HG03097 (cell line): ENCODE measurements around the gene JPH3.
"Not testable (repeated sequence)": the region's sequence is repeated elsewhere in the genome, so short reads cannot be mapped to it uniquely, and the experiment has no call there.

Experiments
- ATAC-seq: cut with Tn5 transposase; IDR thresholded peaks from one replicate; pipeline ENCODE4 v1.9.1; 2021; ENCODE audit not compliant: unreplicated experiment, low FRiP score

Gene JPH3

GRCh38 chr16:87572959-87573358, 29.3 kb upstream of the JPH3 start:
- ATAC-seq = no peak

- no peak for ATAC-seq
Measured at GRCh38 chr16:87575027-87575804, 27.1 kb upstream of the JPH3 start.

DNA sequence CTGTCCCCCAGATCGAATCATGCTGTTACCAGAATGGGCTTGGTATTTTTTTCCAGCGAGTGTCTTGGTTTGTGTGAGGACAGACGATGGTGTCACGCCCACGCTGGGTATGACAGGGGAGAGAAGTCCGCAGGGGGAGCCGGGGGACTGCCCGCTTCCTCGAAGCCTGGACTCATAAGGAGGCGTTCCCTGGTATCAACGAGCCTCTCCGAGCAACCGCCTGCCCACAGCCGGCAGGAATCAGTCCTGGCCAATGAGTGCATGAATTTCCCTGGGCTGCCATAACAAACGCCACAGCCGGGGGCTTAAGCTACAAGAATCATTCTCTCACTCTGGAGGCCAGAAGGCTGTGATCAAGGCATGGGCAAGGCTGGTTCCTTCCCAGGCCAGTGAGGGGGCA, 26.1 kb upstream of the JPH3 start:
- ATAC-seq = no peak

DNA sequence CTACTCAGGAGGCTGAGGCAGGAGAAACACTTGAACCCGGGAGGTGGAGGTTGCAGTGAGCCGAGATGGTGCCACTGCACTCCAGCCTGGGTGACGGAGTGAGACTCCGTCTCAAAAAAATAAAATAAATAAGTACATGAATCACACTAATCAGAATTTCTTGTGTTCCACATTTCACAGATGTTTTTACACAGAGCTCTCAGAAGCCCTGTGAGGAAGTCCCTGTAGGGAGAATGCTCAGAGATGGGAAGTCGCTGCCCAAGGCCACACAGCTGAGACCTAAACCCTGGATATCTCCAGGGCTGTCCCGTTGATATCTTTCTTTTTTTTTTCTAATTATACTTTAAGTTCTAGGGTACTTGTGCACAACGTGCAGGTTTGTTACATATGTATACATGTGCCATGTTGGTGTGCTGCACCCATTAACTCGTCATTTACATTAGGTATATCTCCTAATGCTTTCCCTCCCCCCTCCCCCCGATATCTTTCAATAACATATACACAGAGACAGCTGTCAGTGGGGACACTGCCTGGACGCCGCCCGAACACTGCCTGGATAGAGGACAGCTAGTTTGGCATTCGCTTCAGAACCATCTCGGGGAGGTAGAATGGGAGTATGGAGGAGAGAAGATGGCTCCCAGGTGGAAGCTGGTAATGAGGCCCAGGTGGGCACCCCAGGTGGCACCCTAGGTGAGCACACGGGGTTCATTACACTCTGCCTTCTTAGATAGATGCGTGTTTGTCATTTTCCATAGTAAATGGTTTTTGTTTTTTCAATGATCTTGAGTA, 24.0 kb upstream of the JPH3 start:
- not testable (repeated sequence) for ATAC-seq

- no peak for ATAC-seq
Measured at GRCh38 chr16:87579691-87580090, 22.6 kb upstream of the JPH3 start.

- no peak for ATAC-seq
Measured at GRCh38 chr16:87580855-87581261, 21.4 kb upstream of the JPH3 start.

- ATAC-seq = no peak
Measured at GRCh38 chr16:87581857-87582215, 20.5 kb upstream of the JPH3 start.

GRCh38 chr16:87582216-87582965, 19.9 kb upstream of the JPH3 start:
- no peak for ATAC-seq

- ATAC-seq = no peak
Measured at GRCh38 chr16:87582966-87583325, 19.4 kb upstream of the JPH3 start.

DNA sequence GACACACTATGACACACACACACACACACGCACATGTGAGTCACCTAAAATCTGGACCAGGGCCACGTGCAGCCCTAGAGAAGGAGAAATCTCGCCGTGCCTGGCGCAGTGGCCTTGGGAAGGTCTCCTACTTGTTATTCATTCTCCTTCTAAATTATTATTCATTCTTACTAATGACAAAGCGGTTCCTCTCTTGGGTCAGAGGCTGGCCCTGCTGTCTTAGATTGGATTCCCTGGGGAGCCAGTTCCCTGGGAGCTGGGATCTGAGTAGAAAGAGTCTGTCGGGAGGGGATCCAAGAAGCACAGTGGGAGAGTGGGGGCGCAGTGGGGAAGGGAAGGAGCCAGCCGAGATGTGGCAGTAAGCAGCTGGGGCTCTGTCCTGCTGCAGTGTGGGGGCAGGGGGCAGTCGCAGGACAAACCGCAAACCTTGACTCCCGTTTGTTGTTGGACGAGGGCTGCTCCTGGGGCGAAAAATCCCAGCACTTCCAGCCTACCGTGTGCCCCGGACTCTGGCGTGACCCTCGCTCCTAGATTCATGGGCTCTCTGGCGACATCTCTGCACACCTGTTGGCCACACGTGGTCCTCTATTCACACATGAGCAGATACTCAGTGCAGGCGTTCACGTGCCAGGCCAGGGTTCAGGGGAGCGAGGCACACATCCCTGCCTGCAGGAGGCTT, 18.7 kb upstream of the JPH3 start:
- no peak for ATAC-seq

- ATAC-seq = no peak
Measured at GRCh38 chr16:87584271-87584670, 18.0 kb upstream of the JPH3 start.

DNA sequence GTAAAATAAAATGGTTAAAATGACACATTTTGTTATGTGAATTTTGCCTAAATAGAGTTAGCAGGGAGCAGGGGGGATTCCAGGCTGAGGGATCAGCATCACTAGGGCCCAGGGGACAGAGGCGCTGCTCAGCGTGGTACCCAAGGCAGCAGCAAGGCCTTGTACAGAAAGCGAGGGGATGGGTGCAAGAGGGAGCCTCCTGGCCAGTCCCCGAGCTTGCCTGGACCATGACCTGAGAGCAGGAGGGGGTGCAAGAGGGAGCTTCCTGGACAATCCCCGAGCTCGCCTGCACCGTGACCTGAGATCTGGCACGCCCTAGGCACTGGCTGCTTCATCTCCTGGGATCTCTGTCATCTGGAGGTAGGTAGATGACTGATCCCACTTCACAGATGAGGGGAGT, 17.3 kb upstream of the JPH3 start:
- no peak for ATAC-seq

DNA sequence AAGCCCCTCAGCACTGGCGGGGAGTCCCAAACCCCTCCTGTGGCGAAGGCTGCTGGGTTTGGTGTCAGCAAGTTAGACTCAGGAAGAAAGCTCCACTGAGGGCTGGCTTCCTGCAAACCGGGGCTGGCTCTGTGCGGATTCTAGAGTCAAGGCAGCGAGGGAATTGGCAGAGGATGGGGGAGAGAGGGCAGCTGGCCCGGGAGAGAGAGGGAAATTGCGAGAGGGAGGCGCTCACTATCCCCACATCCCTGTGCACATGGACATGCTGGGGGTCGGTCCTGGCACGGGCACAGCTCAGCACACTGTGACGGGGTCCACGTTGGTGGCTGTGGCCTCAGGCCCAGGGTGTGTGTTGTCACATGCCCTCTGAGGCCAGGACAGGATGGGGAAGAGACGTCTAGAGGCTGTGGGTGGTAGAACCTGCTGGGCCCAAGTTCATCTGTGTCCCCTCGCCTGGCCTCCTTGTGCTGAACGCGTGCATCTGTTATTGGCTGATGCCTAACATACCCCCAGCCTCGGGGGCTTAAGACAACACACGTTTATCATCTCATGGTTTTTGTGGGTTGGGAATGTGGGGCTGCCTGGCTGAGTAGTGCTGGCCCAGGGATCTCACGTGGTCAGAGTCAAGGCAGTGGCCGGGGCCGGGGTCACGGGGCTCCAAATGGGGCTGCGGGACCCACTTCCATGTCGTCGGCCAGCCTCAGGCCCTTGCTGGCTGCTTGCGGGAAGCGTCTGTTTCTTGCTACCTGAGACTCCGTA, 16.7 kb upstream of the JPH3 start:
- no peak for ATAC-seq

DNA sequence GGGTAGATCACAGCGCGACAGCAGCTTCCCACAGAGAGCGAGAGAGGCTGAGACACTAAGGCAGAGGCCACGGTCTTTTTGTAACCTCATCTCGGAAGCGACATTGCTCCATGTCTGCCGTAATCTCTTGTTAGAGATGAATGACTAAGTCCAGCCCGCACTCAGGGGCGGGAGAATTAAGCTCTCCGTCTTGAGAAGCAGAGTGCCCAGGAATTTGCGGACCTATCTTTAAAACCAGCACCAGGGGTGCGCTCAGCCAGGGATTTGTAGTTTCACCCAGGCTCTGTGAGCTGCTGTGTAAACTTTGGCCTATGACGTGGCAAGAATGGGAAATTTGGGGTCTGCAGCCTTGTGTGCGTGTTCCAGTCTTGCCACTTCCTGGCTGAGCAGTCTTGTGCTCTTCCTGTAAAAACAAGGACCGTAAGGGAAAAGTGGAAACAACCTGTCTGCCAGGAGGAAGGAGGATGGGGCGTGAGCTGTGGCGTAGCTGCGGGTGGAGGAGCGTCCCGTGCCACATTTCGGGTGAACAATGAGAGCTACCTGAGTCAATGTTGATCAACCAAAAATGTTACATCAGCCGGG, 16.0 kb upstream of the JPH3 start:
- ATAC-seq = no peak

GRCh38 chr16:87587636-87588035, 14.7 kb upstream of the JPH3 start:
- ATAC-seq = no peak

DNA sequence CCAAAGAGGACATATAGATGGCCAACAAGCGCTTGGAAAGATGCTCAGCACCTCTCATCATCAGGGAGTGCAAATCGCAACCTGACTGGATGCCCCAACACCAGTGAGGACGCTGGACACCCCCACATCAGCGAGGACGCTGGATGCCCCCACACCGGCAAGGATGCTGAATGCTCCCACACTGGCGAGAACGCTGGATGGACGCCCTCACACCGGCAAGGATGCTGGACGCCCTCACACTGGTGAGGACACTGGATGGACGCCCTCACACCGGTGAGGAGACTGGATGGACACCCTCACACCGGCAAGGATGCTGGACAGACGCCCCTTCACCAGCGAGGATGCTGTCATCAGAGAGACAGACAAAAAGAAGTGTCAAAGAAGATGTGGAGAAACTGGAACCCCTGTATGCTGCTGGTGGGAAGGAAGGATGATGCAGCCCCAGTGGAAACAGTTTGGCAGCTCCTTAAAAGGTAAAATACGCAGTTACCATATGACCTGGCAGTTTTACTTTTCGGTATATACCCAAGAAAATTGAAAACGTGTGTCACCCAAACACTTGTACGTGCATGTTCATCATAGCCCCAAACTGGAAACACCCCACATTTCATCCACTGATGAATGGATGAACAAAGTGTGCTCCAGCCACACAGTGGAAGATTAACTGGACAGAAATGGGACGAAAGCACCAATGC, 10.1 kb upstream of the JPH3 start:
- ATAC-seq = no peak

- ATAC-seq = no peak
Measured at GRCh38 chr16:87593710-87594258, 8.5 kb upstream of the JPH3 start.

DNA sequence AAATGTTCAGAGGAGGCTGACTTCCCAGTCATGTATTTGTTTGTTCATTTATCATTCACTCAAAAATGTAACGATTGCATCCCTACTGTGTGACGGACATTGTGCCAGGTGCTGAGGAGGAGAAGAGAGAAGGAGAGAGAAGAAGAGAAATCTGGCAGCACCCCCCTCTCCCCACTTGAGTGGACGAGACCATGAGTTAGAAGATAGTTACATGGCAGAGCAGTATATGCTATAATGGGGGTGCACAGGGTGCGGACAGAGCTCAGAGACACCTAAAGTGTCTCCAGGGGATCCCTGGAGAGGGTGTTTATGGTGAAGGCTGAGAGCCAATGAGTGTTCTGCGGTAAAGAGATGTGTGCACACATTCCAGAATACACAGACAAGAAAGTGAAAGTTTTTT, 6.6 kb upstream of the JPH3 start:
- ATAC-seq = no peak

DNA sequence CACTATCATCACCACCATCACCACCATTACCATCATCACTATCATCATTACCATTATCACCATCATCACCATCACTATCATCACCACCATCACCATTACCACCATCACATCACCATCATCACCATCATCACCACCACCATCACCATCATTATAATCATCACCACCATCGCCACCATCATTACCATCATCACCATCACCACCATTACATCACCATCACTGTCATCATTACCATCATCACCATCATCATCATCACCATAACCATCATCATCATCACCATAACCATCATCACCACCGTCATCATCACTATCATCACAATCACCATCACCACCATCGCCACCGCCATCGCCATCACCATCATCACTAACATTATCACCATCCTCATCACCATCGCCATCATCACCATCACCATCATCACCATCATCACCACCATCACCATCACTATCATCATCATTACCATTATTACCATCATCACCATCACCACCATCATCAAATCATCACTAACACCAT, 4.9 kb upstream of the JPH3 start:
- no peak for ATAC-seq
